Breast epithelium (tissue), 4 donors: ENCODE results near the gene CCDC71L. TPM values are rescaled to one million over a fixed set of nuclear protein-coding genes. Genes with fewer than 3 reads are reported as not detected.

Experiments used
- DNase-seq, 2 donors: peaks; one replicate each; pipeline ENCODE4 v3.0.0-alpha.2; 2019; ENCODE audit warnings: low spot score in 2 of 2
- H3K27ac ChIP-seq, 2 donors: fragments of 200-600 bp; sonication (generic) in 1 of 2; one replicate each; pipeline ENCODE4 v1.5.1; 2016 to 2019; ENCODE audit warnings: mild to moderate bottlenecking in 1 of 2
- H3K27me3 ChIP-seq, 2 donors: fragments of 200-600 bp; sonication (generic) in 1 of 2; one replicate each; pipeline versions ENCODE4 v1.5.1 to v1.6.0; 2017 to 2019; ENCODE audit warnings: control low read depth in 1 of 2, mild to moderate bottlenecking in 1 of 2
- H3K36me3 ChIP-seq: fragments of 200-600 bp; one replicate; pipeline ENCODE4 v1.5.1; 2019
- H3K4me1 ChIP-seq, 2 donors: fragments of 200-600 bp; sonication (generic); one replicate each; pipeline ENCODE4 v1.5.1; 2016 to 2019; ENCODE audit warnings: control low read depth in 1 of 2
- H3K4me3 ChIP-seq, 3 donors: fragments of 200-600 bp; sonication (generic); 1 replicate in 2 of 3; 2 replicates in 1 of 3; pipeline ENCODE4 v1.5.1; 2016 to 2019; ENCODE audit warnings: mild to moderate bottlenecking in 3 of 3, moderate library complexity in 2 of 3
- H3K9me3 ChIP-seq, 2 donors: fragments of 200-600 bp; sonication (generic) in 1 of 2; one replicate each; pipeline ENCODE4 v1.5.1; 2016 to 2019; ENCODE audit warnings: control low read depth in 1 of 2
- CTCF ChIP-seq, 3 donors: fragments of 450-650 bp; IDR thresholded peaks; one replicate each; pipeline ENCODE4 v1.5.1; 2016 to 2017; ENCODE audit warnings: antibody characterized with exemption in 3 of 3, mild to moderate bottlenecking in 3 of 3, moderate library complexity in 3 of 3
- POLR2A ChIP-seq: fragments of 450-650 bp; IDR thresholded peaks from one replicate; pipeline ENCODE4 v1.6.1; 2016; ENCODE audit warnings: antibody characterized with exemption, mild to moderate bottlenecking, moderate library complexity
- POLR2AphosphoS5 ChIP-seq, 3 donors: sonication (generic); formaldehyde crosslinking; IDR thresholded peaks; one replicate each; pipeline ENCODE4 v1.6.1; 2017; ENCODE audit warnings: antibody characterized with exemption in 3 of 3
- intact Hi-C: fragments of 100-400 bp; cut with DNase I; formaldehyde crosslinking; loops from one replicate; pipeline ENCODE4 v1.15.1; 2023; ENCODE audit warnings: low total_unique reads
- total RNA-seq, 3 donors: library from RNA; depleted of rRNA; stranded (reverse); fragments of >200 nt; gene quantifications; one replicate each; pipeline ENCODE4 v1.1.0, GENCODE V29; 2016

CCDC71L gene
- total RNA-seq, 3 donors from 2014 or later: 29.9 to 69.4 (median 59.0) TPM

- TF ChIP-seq CTCF (IDR thresholded peaks at IDR 0.05): no peak
- Histone ChIP-seq H3K4me1 (peaks cover 0 to 19% of the 10 kb centered on the region in 2 donors), H3K9me3 (no peaks in the 10 kb centered on the region), H3K36me3 (no peaks in the 10 kb centered on the region), H3K27me3 (no peaks in the 10 kb centered on the region), H3K4me3 (peak overlapping the region; percentile 84 to 90 (median 88)), H3K27ac (peak overlapping the region; percentile 91 to 99)
- DNase-seq: no peak
- intact Hi-C loops: no loop called here
Observed at GRCh38 chr7:106659166-106659962, 1.6 kb downstream of the CCDC71L start.

- Histone ChIP-seq H3K4me3 (peak overlapping the region; percentile 84 to 90 (median 88)), H3K4me1 (peaks cover 0 to 19% of the 10 kb centered on the region in 2 donors), H3K9me3 (no peaks in the 10 kb centered on the region), H3K36me3 (no peaks in the 10 kb centered on the region), H3K27ac (peak overlapping the region; percentile 91 to 99), H3K27me3 (no peaks in the 10 kb centered on the region)
- no peak for TF ChIP-seq POLR2A
- TF ChIP-seq CTCF (IDR thresholded peaks at IDR 0.05): no peak
- no peak for TF ChIP-seq POLR2AphosphoS5 (IDR thresholded peaks at IDR 0.05)
- no peak for DNase-seq
- intact Hi-C loops: no loop called here
Observed at GRCh38 chr7:106658316-106659165, 2.4 kb downstream of the CCDC71L start.

DNA sequence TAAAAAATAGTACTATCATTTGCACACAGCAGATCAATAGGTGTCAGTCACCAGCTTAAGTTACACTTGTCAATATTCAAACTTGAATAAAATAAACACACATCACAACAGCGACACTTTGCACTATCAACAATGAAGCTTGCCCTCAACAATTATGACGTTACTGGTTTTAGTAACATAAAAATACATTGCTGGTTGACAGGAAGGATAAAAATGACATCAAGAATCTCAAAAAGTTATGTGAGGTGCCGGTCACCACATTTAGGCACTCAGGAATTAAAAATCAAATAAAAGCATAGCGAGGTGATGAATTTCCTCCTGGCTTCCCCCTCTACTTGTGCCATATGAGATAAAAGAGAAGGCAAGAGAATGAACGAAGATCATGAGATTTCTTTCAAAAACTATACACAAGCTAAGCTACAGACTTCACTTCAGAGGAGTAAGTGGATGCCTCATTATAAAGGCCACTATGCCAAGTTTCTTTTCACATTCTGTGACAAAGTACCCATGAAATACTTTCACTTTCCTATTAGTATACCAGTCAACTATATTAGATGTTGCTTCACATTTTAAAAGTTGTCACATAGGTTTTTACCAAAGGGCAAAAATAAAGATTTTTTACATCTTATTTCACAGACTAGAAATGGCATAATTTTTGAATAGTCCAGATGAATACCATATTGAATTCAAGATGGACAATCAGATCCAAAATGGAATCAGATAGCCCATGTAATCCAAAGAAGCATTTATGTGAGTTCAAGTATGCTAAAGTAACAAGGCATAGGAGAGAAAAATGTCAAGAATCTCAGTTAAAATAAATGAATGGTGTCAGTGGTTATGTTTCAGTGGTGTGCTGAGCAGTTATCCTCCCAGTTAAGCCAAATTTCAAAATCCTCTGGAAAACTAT lies 3.6 kb downstream of the CCDC71L start:
- intact Hi-C loops: no loop called here
- no peak for TF ChIP-seq POLR2AphosphoS5 (IDR thresholded peaks at IDR 0.05)
- no peak for TF ChIP-seq CTCF (IDR thresholded peaks at IDR 0.05)
- TF ChIP-seq POLR2A: no peak
- Histone ChIP-seq H3K4me3 (peak overlapping the region in 1 of 3 donors; percentile 88), H3K9me3 (no peaks in the 10 kb centered on the region), H3K27me3 (no peaks in the 10 kb centered on the region), H3K36me3 (no peaks in the 10 kb centered on the region), H3K4me1 (peaks cover 0 to 19% of the 10 kb centered on the region in 2 donors), H3K27ac (no peak overlapping the region)
- no peak for DNase-seq

- H3K4me3 ChIP-seq: no peak overlapping the region
- peaks cover 0 to 19% of the 10 kb centered on the region in 2 donors for H3K4me1 ChIP-seq
- no peak overlapping the region for H3K27ac ChIP-seq
- no peaks in the 10 kb centered on the region for H3K27me3 ChIP-seq
- no peaks in the 10 kb centered on the region for H3K9me3 ChIP-seq
- no peak for DNase-seq
- TF ChIP-seq CTCF (IDR thresholded peaks at IDR 0.05): no peak
- no peak for TF ChIP-seq POLR2A
- TF ChIP-seq POLR2AphosphoS5 (IDR thresholded peaks at IDR 0.05): no peak
- intact Hi-C loops: no loop called here
- no peaks in the 10 kb centered on the region for H3K36me3 ChIP-seq
Observed at GRCh38 chr7:106655703-106656498, 5.1 kb downstream of the CCDC71L start.
